H9 (cell line): ENCODE results near the gene BRMS1L. TPM values are rescaled to one million over a fixed set of nuclear protein-coding genes. Genes with fewer than 3 reads are reported as not detected.

Experiments
- DNase-seq: peaks from one replicate; pipeline ENCODE4 v3.0.0-alpha.2; 2017
- H2AFZ ChIP-seq: one replicate; pipeline ENCODE4 v1.6.1; 2013; ENCODE audit warnings: mild to moderate bottlenecking, low read length, control low read depth, moderate library complexity
- H2AK5ac ChIP-seq: 2 replicates; pipeline ENCODE4 v1.6.1; 2013; ENCODE audit warnings: low read length, control low read depth, mixed read lengths; ENCODE audit not compliant: insufficient read length
- H2BK120ac ChIP-seq: one replicate; pipeline ENCODE4 v1.6.1; 2013; ENCODE audit warnings: low read depth, mild to moderate bottlenecking, low read length, control low read depth, inconsistent platforms; ENCODE audit not compliant: poor library complexity, severe bottlenecking
- H2BK12ac ChIP-seq: 2 replicates; pipeline ENCODE4 v1.6.1; 2013; ENCODE audit warnings: low read length, control low read depth, mixed read lengths, low read depth; ENCODE audit not compliant: insufficient read length
- H2BK15ac ChIP-seq: 2 replicates; pipeline ENCODE4 v1.6.1; 2013; ENCODE audit warnings: low read depth, low read length, control low read depth
- H2BK20ac ChIP-seq: one replicate; pipeline ENCODE4 v1.6.1; 2013; ENCODE audit warnings: low read depth, mild to moderate bottlenecking, low read length, control low read depth, inconsistent platforms; ENCODE audit not compliant: poor library complexity, severe bottlenecking
- H2BK5ac ChIP-seq: 2 replicates; pipeline ENCODE4 v1.6.1; 2013; ENCODE audit warnings: low read length, control low read depth, mixed read lengths; ENCODE audit not compliant: insufficient read length
- H3K14ac ChIP-seq: 2 replicates; pipeline ENCODE4 v1.6.1; 2013; ENCODE audit warnings: low read length, control low read depth; ENCODE audit not compliant: insufficient read depth
- H3K18ac ChIP-seq: 2 replicates; pipeline ENCODE4 v1.6.1; 2013; ENCODE audit warnings: low read depth, mild to moderate bottlenecking, mixed read lengths, low read length, control low read depth; ENCODE audit not compliant: insufficient read length
- H3K23ac ChIP-seq: 2 replicates; pipeline ENCODE4 v1.6.1; 2013; ENCODE audit warnings: low read length, control low read depth, mixed read lengths, low read depth; ENCODE audit not compliant: insufficient read length
- H3K23me2 ChIP-seq: 2 replicates; pipeline ENCODE4 v1.6.1; 2013; ENCODE audit warnings: low read depth, mild to moderate bottlenecking, mixed read lengths, low read length, control low read depth; ENCODE audit not compliant: insufficient read length, poor library complexity, severe bottlenecking
- H3K27ac ChIP-seq: 2 replicates; pipeline ENCODE4 v1.5.1; 2013; ENCODE audit warnings: low read length, control low read depth, mixed read lengths, low read depth; ENCODE audit not compliant: insufficient read length
- H3K27me3 ChIP-seq: 2 replicates; pipeline ENCODE4 v1.6.1; 2013; ENCODE audit warnings: low read length, control low read depth, inconsistent platforms; ENCODE audit not compliant: insufficient read depth
- H3K4ac ChIP-seq: 2 replicates; pipeline ENCODE4 v1.6.1; 2013; ENCODE audit warnings: low read depth, mild to moderate bottlenecking, control low read depth, inconsistent platforms, low read length, moderate library complexity
- H3K4me1 ChIP-seq: 2 replicates; pipeline ENCODE4 v1.6.1; 2013; ENCODE audit warnings: low read length, control low read depth, inconsistent platforms; ENCODE audit not compliant: insufficient read depth
- H3K4me2 ChIP-seq: 2 replicates; pipeline ENCODE4 v1.6.1; 2013; ENCODE audit warnings: low read length, control low read depth, mixed read lengths; ENCODE audit not compliant: insufficient read length, insufficient read depth
- H3K56ac ChIP-seq: 2 replicates; pipeline ENCODE4 v1.6.1; 2013; ENCODE audit warnings: low read depth, mild to moderate bottlenecking, mixed read lengths, low read length, control low read depth; ENCODE audit not compliant: insufficient read length
- H3K79me1 ChIP-seq: 2 replicates; pipeline ENCODE4 v1.6.1; 2013; ENCODE audit warnings: low read depth, mild to moderate bottlenecking, moderate library complexity, low read length, control low read depth, inconsistent platforms; ENCODE audit not compliant: insufficient read depth, poor library complexity, severe bottlenecking
- H3K79me2 ChIP-seq: 2 replicates; pipeline ENCODE4 v1.6.1; 2013; ENCODE audit warnings: low read length, control low read depth, inconsistent platforms; ENCODE audit not compliant: insufficient read depth
- H3K9ac ChIP-seq: 2 replicates; pipeline ENCODE4 v1.6.1; 2013; ENCODE audit warnings: low read length, control low read depth, mixed read lengths; ENCODE audit not compliant: insufficient read length; ENCODE audit errors: extremely low read depth
- H3K9me3 ChIP-seq: one replicate; pipeline ENCODE4 v1.6.1; 2013; ENCODE audit warnings: low read depth, low read length, inconsistent platforms; ENCODE audit not compliant: control insufficient read depth
- H3T11ph ChIP-seq: one replicate; pipeline ENCODE4 v1.6.1; 2013; ENCODE audit warnings: mild to moderate bottlenecking, low read length, control low read depth, inconsistent platforms
- H4K20me1 ChIP-seq: one replicate; pipeline ENCODE4 v1.6.1; 2013; ENCODE audit not compliant: control insufficient read depth, insufficient read length, insufficient read depth
- H4K5ac ChIP-seq: 2 replicates; pipeline ENCODE4 v1.6.1; 2013; ENCODE audit warnings: low read depth, mild to moderate bottlenecking, mixed read lengths, low read length, control low read depth; ENCODE audit not compliant: insufficient read length
- H4K8ac ChIP-seq: replicated peaks from 2 replicates; pipeline ENCODE4 v1.6.1; 2013; ENCODE audit warnings: low read length, control low read depth, mixed read lengths, low read depth; ENCODE audit not compliant: insufficient read length
- H4K91ac ChIP-seq: 2 replicates; pipeline ENCODE4 v1.6.1; 2013; ENCODE audit warnings: low read depth, mild to moderate bottlenecking, moderate library complexity, mixed read lengths, low read length, control low read depth; ENCODE audit not compliant: insufficient read length
- H3K27ac Mint-ChIP-seq, 3 experiments: 2 replicates in 2 of 3; 3 replicates in 1 of 3; pipeline ENCODE4 v1.8.0; 2020 to 2021; ENCODE audit warnings: mixed read lengths in 3 of 3, mild to moderate bottlenecking in 1 of 3, moderate library complexity in 1 of 3
- H3K27me3 Mint-ChIP-seq: 2 replicates; pipeline ENCODE4 v1.8.0; 2021; ENCODE audit warnings: low read depth, mild to moderate bottlenecking, moderate library complexity, mixed read lengths
- H3K36me3 Mint-ChIP-seq, 3 experiments: 2 replicates in 2 of 3; 3 replicates in 1 of 3; pipeline ENCODE4 v1.8.0; 2020 to 2021; ENCODE audit warnings: low read depth in 3 of 3, mixed read lengths in 3 of 3; ENCODE audit not compliant: insufficient read depth in 1 of 3
- H3K4me1 Mint-ChIP-seq, 2 experiments: 2 replicates each; pipeline ENCODE4 v1.8.0; 2020; ENCODE audit warnings: mixed read lengths in 2 of 2
- H3K4me3 Mint-ChIP-seq, 2 experiments: 2 replicates in 1 of 2; 3 replicates in 1 of 2; pipeline ENCODE4 v1.8.0; 2020 to 2021; ENCODE audit warnings: mild to moderate bottlenecking in 2 of 2, mixed read lengths in 2 of 2, moderate library complexity in 1 of 2
- H3K9me3 Mint-ChIP-seq, 2 experiments: 2 replicates in 1 of 2; 3 replicates in 1 of 2; pipeline ENCODE4 v1.8.0; 2020; ENCODE audit warnings: mild to moderate bottlenecking in 2 of 2, mixed read lengths in 2 of 2, moderate library complexity in 1 of 2
- WGBS: extraction: QIAGEN DNeasy Blood & Tissue Kit; methylation state at CpG from one replicate; pipeline ENCODE4 v1.1.7; 2013; ENCODE audit warnings: missing lambda C conversion rate, low lambda C conversion rate, mixed read lengths; ENCODE audit not compliant: insufficient read length; ENCODE audit errors: extremely low coverage; 5-methylcytosine and 5-hydroxymethylcytosine counted together
- total RNA-seq: library from RNA; stranded (reverse); gene quantifications from 2 replicates; pipeline ENCODE4 v1.2.1, GENCODE V29; 2021
- TF ChIP-seq, protein P1 (sequence below): fragments of 200-600 bp; sonication (generic); conservative IDR thresholded peaks from 3 replicates; pipeline ENCODE4 v1.8.0; 2021; ENCODE audit warnings: antibody characterized with exemption, mild to moderate bottlenecking

Gene BRMS1L
- total RNA-seq, 1 experiment from 2014 or later: 12.9 TPM

DNA sequence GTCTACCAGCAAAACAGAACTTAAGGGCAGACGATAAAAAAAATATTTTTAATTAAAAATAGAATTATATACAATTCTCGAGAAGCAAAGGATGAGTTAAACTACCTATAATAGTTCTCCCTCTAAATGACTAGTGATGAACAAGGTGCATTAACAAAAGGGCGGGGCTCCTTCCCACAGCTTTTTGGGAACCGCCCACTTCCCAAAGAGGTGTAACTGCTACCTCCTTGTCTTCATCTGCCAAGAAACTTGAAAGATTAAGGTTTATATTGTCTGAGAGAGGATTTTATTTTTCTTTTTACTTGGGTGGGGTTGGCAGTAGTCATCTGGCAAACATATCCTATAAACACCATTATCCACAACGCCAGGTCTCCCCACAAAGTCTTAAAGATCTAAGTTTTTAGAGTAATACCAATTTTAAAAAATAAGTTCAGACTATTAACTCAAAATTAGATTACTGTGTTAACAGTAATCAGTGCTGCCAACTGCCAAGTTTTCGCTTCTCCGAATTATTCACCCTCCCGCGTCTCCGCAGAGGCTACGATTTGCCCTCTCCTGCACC lies 18.0 kb upstream of the BRMS1L start:
- H2BK15ac ChIP-seq: no peak overlapping the region; the same call in 1 of the 2 replicates

More for the DNA sequence above, 18.0 kb upstream of the BRMS1L start:
- H2BK5ac ChIP-seq: no peak overlapping the region
- no peak overlapping the region for H3K23ac ChIP-seq
- no peak overlapping the region for H2BK120ac ChIP-seq
- no peak overlapping the region for H3K4ac ChIP-seq
- H3K9ac ChIP-seq: peak overlapping the region; percentile 88
- no peaks in the 10 kb centered on the region for H3K79me2 ChIP-seq
- H4K20me1 ChIP-seq: no peaks in the 10 kb centered on the region
- no peaks in the 10 kb centered on the region for H3K79me1 ChIP-seq
- H3K27me3 ChIP-seq: no peaks in the 10 kb centered on the region
- no peak overlapping the region for H4K91ac ChIP-seq
- Mint-ChIP-seq H3K4me1 (peaks cover 15 to 17% of the 10 kb centered on the region in 2 experiments), H3K27ac (peak overlapping the region in 2 of 3 experiments; percentile 80 to 93; a peak in 3 of 7 replicates), H3K36me3 (no peaks in the 10 kb centered on the region; a peak in 1 of 7 replicates), H3K4me3 (peak overlapping the region; percentile 85 to 95), H3K27me3 (no peaks in the 10 kb centered on the region), H3K9me3 (no peaks in the 10 kb centered on the region)
- TF ChIP-seq, protein P1, sequence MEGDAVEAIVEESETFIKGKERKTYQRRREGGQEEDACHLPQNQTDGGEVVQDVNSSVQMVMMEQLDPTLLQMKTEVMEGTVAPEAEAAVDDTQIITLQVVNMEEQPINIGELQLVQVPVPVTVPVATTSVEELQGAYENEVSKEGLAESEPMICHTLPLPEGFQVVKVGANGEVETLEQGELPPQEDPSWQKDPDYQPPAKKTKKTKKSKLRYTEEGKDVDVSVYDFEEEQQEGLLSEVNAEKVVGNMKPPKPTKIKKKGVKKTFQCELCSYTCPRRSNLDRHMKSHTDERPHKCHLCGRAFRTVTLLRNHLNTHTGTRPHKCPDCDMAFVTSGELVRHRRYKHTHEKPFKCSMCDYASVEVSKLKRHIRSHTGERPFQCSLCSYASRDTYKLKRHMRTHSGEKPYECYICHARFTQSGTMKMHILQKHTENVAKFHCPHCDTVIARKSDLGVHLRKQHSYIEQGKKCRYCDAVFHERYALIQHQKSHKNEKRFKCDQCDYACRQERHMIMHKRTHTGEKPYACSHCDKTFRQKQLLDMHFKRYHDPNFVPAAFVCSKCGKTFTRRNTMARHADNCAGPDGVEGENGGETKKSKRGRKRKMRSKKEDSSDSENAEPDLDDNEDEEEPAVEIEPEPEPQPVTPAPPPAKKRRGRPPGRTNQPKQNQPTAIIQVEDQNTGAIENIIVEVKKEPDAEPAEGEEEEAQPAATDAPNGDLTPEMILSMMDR: no peak
- no peak overlapping the region for H3K27ac ChIP-seq
- H3K56ac ChIP-seq: no peak overlapping the region
- H3K14ac ChIP-seq: peak overlapping the region; percentile 87; the same call in 1 of the 2 replicates
- H3K18ac ChIP-seq: no peak overlapping the region
- no CpG with 5 or more reads among the region's 11 CpGs for WGBS
- H2AFZ ChIP-seq: no peak overlapping the region
- no peak for DNase-seq
- no peak overlapping the region for H2BK20ac ChIP-seq
- no peaks in the 10 kb centered on the region for H3K9me3 ChIP-seq
- no peak overlapping the region for H2AK5ac ChIP-seq
- H3K4me2 ChIP-seq: peak overlapping the region; percentile 93
- H2BK12ac ChIP-seq: no peak overlapping the region
- H4K8ac ChIP-seq: no peak overlapping the region
- H3K4me1 ChIP-seq: no peaks in the 10 kb centered on the region
- peaks cover 3% of the 10 kb centered on the region for H3K23me2 ChIP-seq
- no peak overlapping the region for H4K5ac ChIP-seq
- H3T11ph ChIP-seq: no peak overlapping the region
